ENCODE results near the gene PDXP.

PDXP gene

DNA sequence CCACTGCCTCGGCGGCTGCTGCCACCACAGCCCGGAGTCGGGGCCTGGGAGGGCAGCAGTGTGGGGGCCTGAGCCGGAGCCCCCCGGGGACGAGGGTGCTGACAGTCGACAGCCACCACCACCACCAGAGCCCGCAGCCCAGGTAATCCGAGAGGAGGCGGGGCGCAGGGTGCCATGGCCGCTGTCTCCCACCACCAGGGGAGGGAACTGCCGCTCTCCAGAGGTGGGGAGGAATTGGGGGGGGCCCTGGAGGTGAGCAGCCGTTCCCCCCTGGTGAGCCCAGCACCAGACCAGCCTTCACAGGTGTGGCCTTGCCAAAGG is 50.9 kb downstream of the PDXP start (continued):
- TF ChIP-seq, protein P1, sequence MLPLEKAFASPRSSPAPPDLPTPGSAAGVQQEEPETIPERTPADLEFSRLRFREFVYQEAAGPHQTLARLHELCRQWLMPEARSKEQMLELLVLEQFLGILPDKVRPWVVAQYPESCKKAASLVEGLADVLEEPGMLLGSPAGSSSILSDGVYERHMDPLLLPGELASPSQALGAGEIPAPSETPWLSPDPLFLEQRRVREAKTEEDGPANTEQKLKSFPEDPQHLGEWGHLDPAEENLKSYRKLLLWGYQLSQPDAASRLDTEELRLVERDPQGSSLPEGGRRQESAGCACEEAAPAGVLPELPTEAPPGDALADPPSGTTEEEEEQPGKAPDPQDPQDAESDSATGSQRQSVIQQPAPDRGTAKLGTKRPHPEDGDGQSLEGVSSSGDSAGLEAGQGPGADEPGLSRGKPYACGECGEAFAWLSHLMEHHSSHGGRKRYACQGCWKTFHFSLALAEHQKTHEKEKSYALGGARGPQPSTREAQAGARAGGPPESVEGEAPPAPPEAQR (tag by site-specific recombination; IDR thresholded peaks at IDR 0.05): no peak
- TF ChIP-seq ZNF658 (tag by site-specific recombination; IDR thresholded peaks at IDR 0.05) (no peak), ZNF223 (tag by site-specific recombination; IDR thresholded peaks at IDR 0.05) (no peak), ZNF239 (tag by site-specific recombination; IDR thresholded peaks at IDR 0.05) (no peak), ZNF148 (tag by site-specific recombination; IDR thresholded peaks at IDR 0.05; ENCODE audit: borderline replicate concordance) (no peak), ZNF600 (tag by site-specific recombination; IDR thresholded peaks at IDR 0.05) (no peak), ZNF549 (tag by site-specific recombination; IDR thresholded peaks at IDR 0.05) (no peak)

DNA sequence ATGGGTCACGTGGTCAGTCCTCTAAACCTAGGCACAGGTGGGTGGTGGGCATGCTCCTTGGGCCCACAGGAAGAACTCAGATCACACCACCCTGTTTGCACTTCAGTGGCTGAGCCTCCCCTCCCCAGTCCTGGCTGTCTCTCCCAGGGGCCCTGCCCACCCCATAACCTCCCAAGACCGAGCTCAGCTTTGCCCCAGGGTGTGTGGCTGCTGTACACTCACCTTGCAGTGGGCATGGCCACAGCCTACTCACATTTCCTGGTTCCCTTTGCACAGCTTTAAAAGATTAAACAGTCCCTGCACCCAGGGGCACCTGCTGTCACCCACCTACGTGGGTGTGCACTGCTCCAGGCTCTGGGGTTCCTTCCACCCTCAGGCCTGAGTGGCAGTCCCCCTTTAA is 52.2 kb downstream of the PDXP start:
- no peak overlapping the region for H3K4me3 ChIP-seq (ENCODE audit: low read depth, low read length)
- H3K36me3 ChIP-seq (ENCODE audit: control insufficient read depth in 2 of 2, insufficient read depth in 1 of 2, low read length in 2 of 2): no peaks in the 10 kb centered on the region
- no peak overlapping the region for H3K27ac ChIP-seq (ENCODE audit: extremely low read depth, low read depth, low read length)
- TF ChIP-seq, protein P2, sequence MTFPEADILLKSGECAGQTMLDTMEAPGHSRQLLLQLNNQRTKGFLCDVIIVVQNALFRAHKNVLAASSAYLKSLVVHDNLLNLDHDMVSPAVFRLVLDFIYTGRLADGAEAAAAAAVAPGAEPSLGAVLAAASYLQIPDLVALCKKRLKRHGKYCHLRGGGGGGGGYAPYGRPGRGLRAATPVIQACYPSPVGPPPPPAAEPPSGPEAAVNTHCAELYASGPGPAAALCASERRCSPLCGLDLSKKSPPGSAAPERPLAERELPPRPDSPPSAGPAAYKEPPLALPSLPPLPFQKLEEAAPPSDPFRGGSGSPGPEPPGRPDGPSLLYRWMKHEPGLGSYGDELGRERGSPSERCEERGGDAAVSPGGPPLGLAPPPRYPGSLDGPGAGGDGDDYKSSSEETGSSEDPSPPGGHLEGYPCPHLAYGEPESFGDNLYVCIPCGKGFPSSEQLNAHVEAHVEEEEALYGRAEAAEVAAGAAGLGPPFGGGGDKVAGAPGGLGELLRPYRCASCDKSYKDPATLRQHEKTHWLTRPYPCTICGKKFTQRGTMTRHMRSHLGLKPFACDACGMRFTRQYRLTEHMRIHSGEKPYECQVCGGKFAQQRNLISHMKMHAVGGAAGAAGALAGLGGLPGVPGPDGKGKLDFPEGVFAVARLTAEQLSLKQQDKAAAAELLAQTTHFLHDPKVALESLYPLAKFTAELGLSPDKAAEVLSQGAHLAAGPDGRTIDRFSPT (tag by site-specific recombination; IDR thresholded peaks at IDR 0.05): no peak
- peak; percentile 37; the same call in 1 of the 2 replicates for TF ChIP-seq EGR2 (tag by site-specific recombination; IDR thresholded peaks at IDR 0.05; ENCODE audit: low read depth)
- H3K4me1 ChIP-seq (ENCODE audit: control insufficient read depth, insufficient read depth, low read length): no peaks in the 10 kb centered on the region
- H3K9me3 ChIP-seq (ENCODE audit: control insufficient read depth, insufficient read depth, low read depth, low read length): no peaks in the 10 kb centered on the region
- CTCF ChIA-PET: interaction anchor here (0.7 kb wide), 1 partner anchor 25 kb away, joined by 4 read pairs; no protein-coding TSS in a partner anchor
- POLR2A ChIA-PET: no interaction called here

DNA sequence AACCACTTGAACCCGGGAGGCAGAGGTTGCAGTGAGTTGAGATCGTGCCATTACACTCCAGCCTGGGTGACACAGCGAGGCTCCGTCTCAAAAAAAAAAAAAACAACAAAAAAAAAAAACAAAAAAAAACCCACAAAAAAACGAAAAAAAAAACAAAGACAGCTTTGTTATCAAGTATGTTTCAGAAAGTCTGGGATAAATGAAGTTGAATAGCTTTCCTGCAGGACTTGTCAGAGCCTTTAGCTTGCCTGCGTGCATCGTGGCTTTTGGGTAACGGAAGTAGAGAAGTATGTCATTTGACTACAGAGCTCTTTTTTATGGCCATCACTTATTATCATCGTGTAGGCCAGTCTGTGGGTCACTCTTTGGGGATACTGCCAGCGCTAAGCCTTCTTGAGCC is 53.0 kb downstream of the PDXP start:
- POLR2A ChIA-PET: interaction anchor here (0.6 to 0.9 kb wide), 4 partner anchors 18 to 1650 kb away, joined by 3 read pairs; no protein-coding TSS in a partner anchor
- Histone ChIP-seq H3K27ac (ENCODE audit: extremely low read depth, low read depth, low read length) (no peak overlapping the region), H3K4me1 (ENCODE audit: control insufficient read depth, insufficient read depth, low read length) (no peaks in the 10 kb centered on the region), H3K9me3 (ENCODE audit: control insufficient read depth, insufficient read depth, low read depth, low read length) (no peaks in the 10 kb centered on the region), H3K4me3 (ENCODE audit: low read depth, low read length) (no peak overlapping the region), H3K36me3 (ENCODE audit: control insufficient read depth in 2 of 2, insufficient read depth in 1 of 2, low read length in 2 of 2) (no peaks in the 10 kb centered on the region; a peak in 1 of 3 replicates)
- TF ChIP-seq ZNF239 (tag by site-specific recombination; IDR thresholded peaks at IDR 0.05) (peak; percentile 98), ZNF362 (tag by site-specific recombination; IDR thresholded peaks at IDR 0.05) (peak; percentile 63; the same call in 1 of the 2 replicates), BCL11B (tag by site-specific recombination; IDR thresholded peaks at IDR 0.05; ENCODE audit: low read depth) (no peak), MEIS1 (CRISPR knock-in tag; IDR thresholded peaks at IDR 0.05; ENCODE audit: borderline replicate concordance) (no peak), ZNF416 (tag by site-specific recombination; IDR thresholded peaks at IDR 0.05) (no peak), SP7 (tag by site-specific recombination; IDR thresholded peaks at IDR 0.05) (no peak), ZFP3 (tag by site-specific recombination; IDR thresholded peaks at IDR 0.05; ENCODE audit: low read depth) (no peak), ZNF26 (tag by site-specific recombination; IDR thresholded peaks at IDR 0.05) (no peak)
- TF ChIP-seq, protein P3, sequence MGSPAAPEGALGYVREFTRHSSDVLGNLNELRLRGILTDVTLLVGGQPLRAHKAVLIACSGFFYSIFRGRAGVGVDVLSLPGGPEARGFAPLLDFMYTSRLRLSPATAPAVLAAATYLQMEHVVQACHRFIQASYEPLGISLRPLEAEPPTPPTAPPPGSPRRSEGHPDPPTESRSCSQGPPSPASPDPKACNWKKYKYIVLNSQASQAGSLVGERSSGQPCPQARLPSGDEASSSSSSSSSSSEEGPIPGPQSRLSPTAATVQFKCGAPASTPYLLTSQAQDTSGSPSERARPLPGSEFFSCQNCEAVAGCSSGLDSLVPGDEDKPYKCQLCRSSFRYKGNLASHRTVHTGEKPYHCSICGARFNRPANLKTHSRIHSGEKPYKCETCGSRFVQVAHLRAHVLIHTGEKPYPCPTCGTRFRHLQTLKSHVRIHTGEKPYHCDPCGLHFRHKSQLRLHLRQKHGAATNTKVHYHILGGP (tag by site-specific recombination; IDR thresholded peaks at IDR 0.05): no peak
- TF ChIP-seq, protein P4, sequence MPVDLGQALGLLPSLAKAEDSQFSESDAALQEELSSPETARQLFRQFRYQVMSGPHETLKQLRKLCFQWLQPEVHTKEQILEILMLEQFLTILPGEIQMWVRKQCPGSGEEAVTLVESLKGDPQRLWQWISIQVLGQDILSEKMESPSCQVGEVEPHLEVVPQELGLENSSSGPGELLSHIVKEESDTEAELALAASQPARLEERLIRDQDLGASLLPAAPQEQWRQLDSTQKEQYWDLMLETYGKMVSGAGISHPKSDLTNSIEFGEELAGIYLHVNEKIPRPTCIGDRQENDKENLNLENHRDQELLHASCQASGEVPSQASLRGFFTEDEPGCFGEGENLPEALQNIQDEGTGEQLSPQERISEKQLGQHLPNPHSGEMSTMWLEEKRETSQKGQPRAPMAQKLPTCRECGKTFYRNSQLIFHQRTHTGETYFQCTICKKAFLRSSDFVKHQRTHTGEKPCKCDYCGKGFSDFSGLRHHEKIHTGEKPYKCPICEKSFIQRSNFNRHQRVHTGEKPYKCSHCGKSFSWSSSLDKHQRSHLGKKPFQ (tag by site-specific recombination; IDR thresholded peaks at IDR 0.05): no peak
- CTCF ChIA-PET: interaction anchor here (0.7 to 1.2 kb wide), 2 partner anchors 9 to 68 kb away, joined by 3 read pairs; no protein-coding TSS in a partner anchor

All from HEK293 (cell line).